ENCODE results near the gene ODAD2. TPM values are rescaled to one million over a fixed set of nuclear protein-coding genes. Genes with fewer than 3 reads are reported as not detected.

ODAD2 gene
- total RNA-seq: not detected in 2 replicates

DNA sequence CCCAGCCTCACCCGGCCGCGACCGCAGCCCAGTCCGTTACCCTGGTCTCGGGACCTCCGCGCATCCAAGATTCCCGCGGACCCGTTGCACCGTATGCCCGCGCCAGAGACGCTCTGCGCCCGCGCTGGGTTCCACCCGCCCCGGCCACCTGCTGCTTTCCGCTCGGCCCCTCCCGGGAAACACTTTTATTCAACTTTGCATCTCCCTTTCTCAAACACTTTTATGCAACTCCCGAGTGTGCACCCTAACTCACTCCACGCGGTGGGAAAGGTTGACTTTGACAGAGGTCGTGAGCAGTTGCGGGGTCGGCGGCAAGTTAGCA, at the start of gene ODAD2:
Gene ODAD2, minus strand, starts transcription at position 126 of the 322 bp plus-strand sequence. CDS start 3,937 bp downstream, outside the sequence.
- H3K27ac Mint-ChIP-seq: no peak within 1 kb of the TSS
- DNase-seq: no peak
- intact Hi-C loops (cut with micrococcal nuclease): loop anchor here (10.0 kb wide), 1 partner anchor 254 kb away; the partner anchor contains the start of gene MKX
- peaks cover 51% of the 10 kb centered on the region for H3K27me3 Mint-ChIP-seq
- H3K36me3 Mint-ChIP-seq (ENCODE audit: low read depth): no peaks in the 10 kb centered on the region
- H3K9me3 Mint-ChIP-seq: no peaks in the 10 kb centered on the region
- peaks cover 12% of the 10 kb centered on the region for H3K4me1 Mint-ChIP-seq
- peak within 1 kb of the TSS; percentile 79 for H3K4me3 Mint-ChIP-seq

DNA sequence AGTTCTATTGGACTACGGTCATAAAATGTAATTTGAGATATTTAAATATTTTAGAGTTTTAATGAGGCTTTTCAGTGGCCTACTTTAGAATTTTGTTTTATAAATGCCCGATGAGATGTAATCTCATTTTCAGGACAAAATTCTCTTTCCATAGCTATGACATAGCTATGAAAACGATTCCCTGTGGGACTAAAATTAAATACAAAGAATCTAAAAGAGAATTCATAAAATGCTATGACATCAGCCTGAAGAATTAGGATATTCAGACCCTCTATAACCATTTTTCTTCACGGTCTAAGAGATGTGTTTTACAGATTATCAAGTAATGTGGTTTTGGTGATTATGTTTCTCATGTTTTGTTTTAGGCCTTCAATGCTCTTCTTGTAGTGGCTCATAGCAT, 48.2 kb upstream of the ODAD2 start:
- Mint-ChIP-seq H3K9me3 (no peaks in the 10 kb centered on the region), H3K4me1 (no peaks in the 10 kb centered on the region), H3K4me3 (no peak overlapping the region), H3K36me3 (ENCODE audit: low read depth) (no peaks in the 10 kb centered on the region), H3K27me3 (no peaks in the 10 kb centered on the region), H3K27ac (no peak overlapping the region)
- no peak for DNase-seq
- intact Hi-C loops (cut with micrococcal nuclease): no loop called here

DNA sequence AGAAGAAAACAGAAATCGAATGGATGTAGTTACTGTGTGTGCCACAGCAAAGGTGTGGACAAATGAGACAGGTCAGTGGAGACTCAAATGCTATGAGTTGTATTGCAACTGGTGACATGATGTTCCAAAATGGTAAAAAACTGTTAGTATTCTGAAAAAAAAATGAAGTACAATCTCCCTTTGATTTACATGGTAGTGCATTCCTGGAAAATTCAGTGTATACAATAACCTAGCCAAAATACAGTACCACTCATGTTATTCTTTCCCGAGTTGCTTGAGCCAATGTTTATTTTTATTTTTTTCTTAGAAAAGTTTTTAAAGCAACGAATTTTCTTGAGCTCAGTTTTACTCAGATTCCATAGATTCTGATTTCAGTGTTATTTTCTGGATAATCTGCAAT, 47.7 kb upstream of the ODAD2 start:
- Mint-ChIP-seq H3K4me3 (no peak overlapping the region), H3K27me3 (no peaks in the 10 kb centered on the region), H3K27ac (no peak overlapping the region), H3K9me3 (no peaks in the 10 kb centered on the region), H3K36me3 (ENCODE audit: low read depth) (no peaks in the 10 kb centered on the region), H3K4me1 (no peaks in the 10 kb centered on the region)
- no peak for DNase-seq
- intact Hi-C loops (cut with micrococcal nuclease): no loop called here

DNA sequence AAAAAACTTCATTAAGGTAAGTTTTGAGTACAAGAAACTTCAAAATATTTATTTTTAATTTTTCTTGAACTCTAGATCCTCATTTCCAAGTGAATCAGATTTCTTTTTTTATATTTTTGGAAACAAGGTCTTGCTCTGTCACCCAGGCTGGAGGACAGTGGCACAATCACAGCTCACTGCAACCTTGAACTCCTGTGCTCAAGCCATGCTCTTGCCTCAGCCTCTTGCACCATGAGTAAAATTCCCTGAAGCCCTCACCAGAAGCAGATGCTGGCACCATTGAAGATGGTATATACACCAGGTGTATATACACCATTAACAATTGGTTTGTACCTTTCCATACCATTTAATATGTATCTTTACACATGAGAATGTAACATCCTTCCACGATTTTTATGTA, 45.1 kb upstream of the ODAD2 start:
- Mint-ChIP-seq H3K27me3 (no peaks in the 10 kb centered on the region), H3K27ac (no peak overlapping the region), H3K4me3 (no peak overlapping the region), H3K36me3 (ENCODE audit: low read depth) (no peaks in the 10 kb centered on the region), H3K9me3 (no peaks in the 10 kb centered on the region), H3K4me1 (no peaks in the 10 kb centered on the region)
- intact Hi-C loops (cut with micrococcal nuclease): no loop called here
- DNase-seq: no peak

DNA sequence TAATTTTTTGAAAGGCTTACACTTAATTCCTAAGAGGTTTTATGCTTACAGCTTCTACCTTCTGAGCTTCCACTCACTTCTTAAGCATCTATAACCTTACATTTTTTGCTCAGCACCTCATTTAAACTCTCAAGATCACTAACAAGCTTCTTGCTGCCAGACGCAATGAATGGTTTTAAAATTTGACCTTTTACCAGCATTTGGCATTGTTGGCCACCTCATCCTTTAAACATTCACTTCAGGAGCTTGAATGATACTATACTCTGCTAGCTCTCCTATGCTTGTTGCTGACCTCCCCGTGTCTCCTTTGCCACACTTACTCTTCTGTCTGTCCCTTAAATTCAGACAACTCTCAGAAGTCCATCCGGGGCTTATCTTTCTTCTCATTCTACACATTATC, 37.7 kb upstream of the ODAD2 start:
- intact Hi-C loops (cut with micrococcal nuclease): no loop called here
- no peak for DNase-seq
- Mint-ChIP-seq H3K4me3 (no peak overlapping the region), H3K36me3 (ENCODE audit: low read depth) (no peaks in the 10 kb centered on the region), H3K27ac (no peak overlapping the region), H3K9me3 (no peaks in the 10 kb centered on the region), H3K4me1 (no peaks in the 10 kb centered on the region), H3K27me3 (peaks cover 29% of the 10 kb centered on the region)

DNA sequence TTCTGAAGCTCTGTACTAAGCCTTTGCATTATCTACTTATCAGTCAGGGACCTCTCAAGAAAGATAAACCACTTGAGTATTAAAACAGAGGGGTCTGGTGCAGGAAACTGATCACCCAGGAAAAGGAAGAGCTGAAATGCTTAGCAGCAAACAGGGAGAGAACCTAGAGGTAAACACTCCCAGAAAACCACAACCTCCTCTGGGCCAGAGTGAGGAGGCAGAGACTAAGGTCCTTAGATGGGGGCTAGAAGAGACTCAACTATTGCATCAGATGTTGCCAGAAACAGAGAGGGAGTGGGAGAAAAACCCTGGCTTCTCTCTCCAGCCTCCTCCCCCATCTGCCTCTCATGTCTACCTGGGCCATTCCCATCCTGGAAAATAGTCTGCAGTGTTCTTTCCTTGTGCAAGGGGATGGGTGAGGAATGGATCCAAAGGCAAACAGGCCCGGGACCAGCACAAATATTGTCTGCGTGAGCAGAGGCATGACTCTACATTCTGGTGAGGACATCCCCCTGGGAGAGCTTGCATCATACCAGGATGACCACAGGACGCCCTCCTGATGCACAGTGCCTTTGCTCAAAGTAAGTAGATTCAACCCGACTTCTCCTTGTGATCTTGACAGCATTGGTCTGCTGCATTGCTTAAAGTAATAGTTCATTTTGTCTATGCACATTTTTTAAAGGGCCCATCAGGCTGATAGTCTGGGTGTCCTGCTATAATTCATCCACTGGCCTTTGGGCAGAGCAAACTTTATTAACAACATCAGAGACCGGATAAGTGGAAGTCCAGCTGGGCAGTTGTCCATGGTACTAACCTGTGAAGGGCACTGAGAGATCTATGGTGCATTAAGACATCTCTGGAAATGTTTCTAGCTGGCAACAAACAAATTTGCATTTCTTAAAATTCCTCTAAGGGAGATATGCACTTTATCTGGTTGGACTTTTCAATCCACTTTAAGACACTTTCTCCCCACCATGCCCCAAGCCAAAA, 22.4 kb upstream of the ODAD2 start:
- intact Hi-C loops (cut with micrococcal nuclease): no loop called here
- DNase-seq: no peak
- Mint-ChIP-seq H3K4me3 (no peak overlapping the region), H3K36me3 (ENCODE audit: low read depth) (no peaks in the 10 kb centered on the region), H3K4me1 (no peaks in the 10 kb centered on the region), H3K9me3 (no peaks in the 10 kb centered on the region), H3K27ac (no peak overlapping the region), H3K27me3 (peaks cover 8% of the 10 kb centered on the region)

DNA sequence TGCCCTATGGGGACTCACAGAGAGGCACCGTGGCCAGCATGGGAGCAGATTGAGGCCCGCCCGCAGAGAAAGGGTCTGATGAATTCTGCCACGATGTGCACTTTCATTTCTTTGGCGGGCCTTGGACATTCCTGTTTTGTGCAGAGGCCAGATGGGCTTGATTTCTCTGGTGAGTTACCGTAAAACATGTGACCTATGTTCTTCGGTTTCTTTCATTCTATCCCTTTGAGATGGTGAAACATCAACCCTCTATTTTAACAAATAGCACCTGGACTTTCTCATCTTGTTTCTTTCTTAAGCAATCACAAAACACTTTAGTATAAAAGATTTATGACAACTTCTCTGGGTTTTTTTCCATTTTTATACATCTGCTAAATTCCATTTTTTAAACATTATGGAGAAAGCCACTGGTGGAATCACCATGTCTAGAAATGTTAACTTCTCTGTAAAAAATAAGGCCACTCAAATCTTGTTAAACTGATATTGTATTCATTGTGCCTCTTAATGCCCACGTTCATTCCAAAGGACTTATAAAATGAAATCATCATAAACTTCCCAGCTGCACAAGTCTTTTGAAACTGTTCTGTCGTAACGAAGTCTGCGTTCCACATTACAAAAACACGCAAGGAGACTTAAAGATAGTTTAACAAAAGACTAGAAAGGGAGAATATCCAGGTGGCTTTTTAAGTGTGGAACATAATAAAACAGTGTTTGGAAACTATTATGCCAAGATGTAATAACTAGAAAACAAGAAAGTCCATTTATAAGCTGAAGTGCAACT, 21.4 kb upstream of the ODAD2 start:
- Mint-ChIP-seq H3K36me3 (ENCODE audit: low read depth) (no peaks in the 10 kb centered on the region), H3K4me1 (no peaks in the 10 kb centered on the region), H3K27ac (no peak overlapping the region), H3K27me3 (peaks cover 4% of the 10 kb centered on the region), H3K4me3 (no peak overlapping the region), H3K9me3 (no peaks in the 10 kb centered on the region)
- intact Hi-C loops (cut with micrococcal nuclease): no loop called here
- no peak for DNase-seq

DNA sequence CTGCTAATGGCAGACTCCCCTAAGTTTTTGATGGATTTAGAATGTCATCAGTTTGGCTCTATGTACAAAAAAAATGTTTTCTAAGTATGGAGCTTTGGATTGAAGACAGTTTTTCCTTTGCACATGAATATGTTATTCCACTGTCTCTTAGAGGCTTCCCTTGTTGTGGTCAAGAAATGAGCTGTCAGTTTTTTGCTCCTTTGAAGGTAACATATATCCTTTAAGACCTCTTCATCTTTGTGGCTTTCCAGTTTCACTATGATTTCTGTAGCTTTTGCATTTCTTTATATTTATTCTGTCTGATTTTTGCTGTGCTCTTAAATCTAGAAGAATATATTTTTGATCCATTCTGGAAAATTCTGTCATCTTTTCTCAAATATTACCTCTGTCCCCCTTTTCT, 15.8 kb upstream of the ODAD2 start:
- intact Hi-C loops (cut with micrococcal nuclease): no loop called here

DNA sequence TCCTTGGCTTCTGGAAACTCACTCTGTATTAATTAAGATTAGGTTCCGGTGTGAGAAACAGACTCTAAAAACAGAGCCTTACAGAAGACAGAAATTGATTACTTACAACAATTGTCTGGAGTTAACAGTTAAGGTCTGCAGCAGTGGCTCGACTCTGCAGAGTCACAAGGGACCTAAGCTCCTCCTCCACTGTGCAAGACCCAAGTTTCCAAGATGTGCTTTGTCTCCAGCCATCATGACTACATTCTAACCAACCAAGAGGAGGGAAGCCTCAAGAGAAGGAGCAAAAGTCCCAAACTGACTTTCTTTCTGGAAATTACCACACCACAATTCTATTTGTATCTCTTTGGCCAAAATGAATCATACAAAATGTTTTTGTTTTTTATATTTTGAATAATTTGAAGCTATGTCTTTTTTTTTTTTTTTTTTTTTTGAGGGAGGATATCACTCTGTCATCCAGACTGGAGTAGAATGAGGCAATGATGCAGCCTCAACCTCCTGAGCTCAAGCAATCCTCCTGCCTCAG, 14.2 kb upstream of the ODAD2 start:
- no peak for DNase-seq
- Mint-ChIP-seq H3K27me3 (peaks cover 21% of the 10 kb centered on the region), H3K4me3 (no peak overlapping the region), H3K9me3 (no peaks in the 10 kb centered on the region), H3K27ac (no peak overlapping the region), H3K4me1 (peaks cover 7% of the 10 kb centered on the region), H3K36me3 (ENCODE audit: low read depth) (no peaks in the 10 kb centered on the region)
- intact Hi-C loops (cut with micrococcal nuclease): no loop called here

More for the DNA sequence above, 15.8 kb upstream of the ODAD2 start:
- Mint-ChIP-seq H3K36me3 (ENCODE audit: low read depth) (no peaks in the 10 kb centered on the region), H3K27me3 (peaks cover 15% of the 10 kb centered on the region), H3K4me3 (no peak overlapping the region), H3K4me1 (peaks cover 7% of the 10 kb centered on the region), H3K9me3 (no peaks in the 10 kb centered on the region), H3K27ac (no peak overlapping the region)
- DNase-seq: no peak

GRCh38 chr10:28010821-28011220, 11.9 kb upstream of the ODAD2 start:
- no peak overlapping the region for H3K27ac Mint-ChIP-seq
- intact Hi-C loops (cut with micrococcal nuclease): no loop called here
- peaks cover 25% of the 10 kb centered on the region for H3K27me3 Mint-ChIP-seq
- H3K36me3 Mint-ChIP-seq (ENCODE audit: low read depth): no peaks in the 10 kb centered on the region
- H3K4me1 Mint-ChIP-seq: peaks cover 7% of the 10 kb centered on the region
- H3K4me3 Mint-ChIP-seq: no peak overlapping the region
- no peak for DNase-seq
- no peaks in the 10 kb centered on the region for H3K9me3 Mint-ChIP-seq

DNA sequence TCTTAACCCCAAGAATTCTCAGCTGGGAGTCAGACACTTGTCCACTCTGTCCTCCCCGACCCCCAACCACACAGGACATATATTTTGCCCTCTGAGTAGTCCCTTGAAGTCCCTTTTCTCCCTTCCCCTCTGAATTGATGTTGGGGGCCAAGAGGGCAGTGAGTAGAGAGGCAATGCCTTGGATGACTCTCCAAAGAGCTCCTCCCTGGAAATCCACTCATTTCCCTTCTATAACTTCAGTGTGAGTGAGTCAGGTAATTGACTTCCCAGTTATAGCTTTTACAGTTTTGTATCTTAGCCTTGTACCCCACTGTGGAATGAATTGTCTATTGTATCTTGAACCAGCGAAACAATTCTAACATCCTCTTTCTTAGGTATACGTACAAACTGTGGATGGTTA, 9.2 kb upstream of the ODAD2 start:
- Mint-ChIP-seq H3K4me1 (no peaks in the 10 kb centered on the region), H3K9me3 (no peaks in the 10 kb centered on the region), H3K4me3 (no peak overlapping the region), H3K27ac (no peak overlapping the region), H3K27me3 (peaks cover 24% of the 10 kb centered on the region), H3K36me3 (ENCODE audit: low read depth) (no peaks in the 10 kb centered on the region)
- intact Hi-C loops (cut with micrococcal nuclease): no loop called here
- no peak for DNase-seq

DNA sequence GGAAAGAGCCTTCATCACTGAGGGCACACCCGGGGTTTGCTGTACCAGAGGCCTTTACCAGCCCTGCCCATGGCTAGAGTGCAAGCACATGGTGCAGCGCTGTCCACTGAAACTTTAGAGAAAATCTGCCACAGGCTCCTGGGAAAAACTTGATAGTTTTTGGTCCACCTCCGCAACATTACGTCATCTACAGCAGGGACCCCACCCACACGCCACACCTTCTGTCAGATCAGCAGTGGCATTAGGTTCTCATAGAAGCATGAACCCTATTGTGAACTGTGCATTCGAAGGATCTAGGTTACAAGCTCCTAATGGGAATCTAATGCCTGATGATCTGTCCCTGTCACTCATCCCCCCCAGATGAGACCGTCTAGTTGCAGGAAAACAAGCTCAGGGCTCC, 2.5 kb upstream of the ODAD2 start:
- H3K9me3 Mint-ChIP-seq: no peaks in the 10 kb centered on the region
- H3K27me3 Mint-ChIP-seq: peaks cover 39% of the 10 kb centered on the region
- H3K27ac Mint-ChIP-seq: no peak overlapping the region
- H3K36me3 Mint-ChIP-seq (ENCODE audit: low read depth): no peaks in the 10 kb centered on the region
- intact Hi-C loops (cut with micrococcal nuclease): no loop called here
- H3K4me3 Mint-ChIP-seq: no peak overlapping the region
- no peak for DNase-seq
- H3K4me1 Mint-ChIP-seq: peaks cover 12% of the 10 kb centered on the region

DNA sequence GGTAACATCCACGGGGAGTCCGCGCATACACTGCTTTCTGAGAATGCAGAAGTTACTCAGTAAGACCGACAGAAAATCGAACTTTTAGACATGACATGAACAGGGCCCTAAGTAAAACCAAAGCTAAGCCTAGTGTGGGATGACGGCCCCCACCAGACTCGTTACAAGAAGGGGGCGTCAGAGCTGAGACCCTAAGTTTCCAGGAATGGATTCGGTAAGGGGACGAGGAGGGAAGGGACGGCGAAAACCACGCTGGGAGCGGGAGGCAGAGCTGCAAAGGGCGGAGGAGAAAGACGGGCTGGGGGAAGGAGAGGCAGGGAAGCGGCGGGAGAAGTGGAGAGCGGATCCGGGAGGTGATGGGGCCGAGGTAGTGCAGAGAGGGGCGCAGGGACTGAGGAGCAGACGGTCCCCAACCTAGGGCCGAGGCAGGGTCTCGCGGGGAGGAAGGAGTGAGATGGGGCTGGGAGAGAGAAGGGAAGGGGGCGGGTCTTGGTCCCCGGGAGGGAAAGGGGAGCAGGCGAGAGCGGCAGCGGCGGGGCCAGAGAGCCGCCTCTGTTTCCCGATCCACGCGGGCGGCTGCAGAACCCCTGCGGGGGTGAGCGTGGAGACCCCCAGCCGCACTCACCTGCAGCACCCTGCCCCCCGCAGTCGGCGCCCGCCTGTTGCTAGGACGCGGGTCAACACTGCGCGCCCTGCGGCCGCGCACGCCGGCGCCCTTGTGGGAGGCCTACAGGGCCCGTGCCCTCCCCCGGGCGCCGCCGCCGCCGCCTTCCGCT, 513 bp downstream of the ODAD2 start:
- Mint-ChIP-seq H3K4me1 (peaks cover 12% of the 10 kb centered on the region), H3K36me3 (ENCODE audit: low read depth) (no peaks in the 10 kb centered on the region), H3K4me3 (peak overlapping the region; percentile 79), H3K27me3 (peaks cover 51% of the 10 kb centered on the region), H3K27ac (no peak overlapping the region), H3K9me3 (no peaks in the 10 kb centered on the region)
- intact Hi-C loops (cut with micrococcal nuclease): loop anchor here (10.0 kb wide), 1 partner anchor 254 kb away; the partner anchor contains the start of gene MKX
- peak; percentile 59 for DNase-seq

All from activated CD4-positive, alpha-beta T cell treated with anti-CD3 and anti-CD28 coated beads, Interleukin-2, amount 10 ng/mL, durations not matched to agents 24 days and 14 days (primary cell).